Measurements from ENCODE around the gene HBM. TPM values are rescaled to one million over a fixed set of nuclear protein-coding genes. Genes with fewer than 3 reads are reported as not detected.
"Not testable (repeated sequence)": the region's sequence is repeated elsewhere in the genome, so short reads cannot be mapped to it uniquely, and the experiment has no call there.

Gene HBM
- total RNA-seq, 1 experiment from 2014 or later: not detected

- POLR2A ChIA-PET; CTCF ChIA-PET; BruUV-seq (replicated peaks); H3K27me3 ChIP-seq (ENCODE audit: control insufficient read depth, insufficient read depth, low read length); H3K27ac ChIP-seq (ENCODE audit: low read length); H3K36me3 ChIP-seq (ENCODE audit: control insufficient read depth, insufficient read depth, low read length); H3K9me3 ChIP-seq (ENCODE audit: control insufficient read depth, insufficient read depth, low read depth, low read length); H3K4me3 ChIP-seq (ENCODE audit: low read depth in 2 of 2, low read length in 2 of 2); in situ Hi-C loops (cut with HindIII; ENCODE audit: low pct_unique_long_range_greater_than_20kb, low sequenced_read_pairs); DNase-seq (ENCODE audit: low read depth, low spot score); H3K4me1 ChIP-seq (ENCODE audit: control insufficient read depth, insufficient read depth, low read length); intact Hi-C loops (cut with micrococcal nuclease; ENCODE audit: unreplicated experiment): not testable (repeated sequence)
- peak; percentile 40 for ATAC-seq
Measured at GRCh38 chr16:176006-176405, 10.2 kb downstream of the HBM start.

GRCh38 chr16:176477-177382 is 11.0 kb downstream of the HBM start, which contains the start of gene HBA1:
HBA1 (plus strand) TSS chr16:176680; CDS start chr16:176717, 37 bp downstream.
- H3K4me3 ChIP-seq (ENCODE audit: low read depth in 2 of 2, low read length in 2 of 2); H3K9me3 ChIP-seq (ENCODE audit: control insufficient read depth, insufficient read depth, low read depth, low read length); BruUV-seq (replicated peaks); H3K27ac ChIP-seq (ENCODE audit: low read length); H3K36me3 ChIP-seq (ENCODE audit: control insufficient read depth, insufficient read depth, low read length); CTCF ChIA-PET; intact Hi-C loops (cut with micrococcal nuclease; ENCODE audit: unreplicated experiment); H3K4me1 ChIP-seq (ENCODE audit: control insufficient read depth, insufficient read depth, low read length); DNase-seq (ENCODE audit: low read depth, low spot score); H3K27me3 ChIP-seq (ENCODE audit: control insufficient read depth, insufficient read depth, low read length); in situ Hi-C loops (cut with HindIII; ENCODE audit: low pct_unique_long_range_greater_than_20kb, low sequenced_read_pairs): not testable (repeated sequence)
- POLR2A ChIA-PET: interaction anchor here (0.6 kb wide), 1 partner anchor 188 kb away, joined by 5 read pairs; no protein-coding TSS in a partner anchor
- peak; percentile 42 for ATAC-seq

- Histone ChIP-seq H3K9me3 (ENCODE audit: control insufficient read depth, insufficient read depth, low read depth, low read length) (no peaks in the 10 kb centered on the region), H3K27me3 (ENCODE audit: control insufficient read depth, insufficient read depth, low read length) (no peaks in the 10 kb centered on the region), H3K4me1 (ENCODE audit: control insufficient read depth, insufficient read depth, low read length) (peaks cover 6% of the 10 kb centered on the region; the same call in 1 of the 2 replicates), H3K36me3 (ENCODE audit: control insufficient read depth, insufficient read depth, low read length) (no peaks in the 10 kb centered on the region), H3K4me3 (ENCODE audit: low read depth in 2 of 2, low read length in 2 of 2) (no peak overlapping the region), H3K27ac (ENCODE audit: low read length) (no peak overlapping the region)
- CTCF ChIA-PET: interaction anchor here (0.8 kb wide), 1 partner anchor 80 kb away, joined by 4 read pairs; no protein-coding TSS in a partner anchor
- no TSS peak for BruUV-seq (replicated peaks)
- ATAC-seq: no peak
- DNase-seq (ENCODE audit: low read depth, low spot score): no peak
- POLR2A ChIA-PET: interaction anchor here (0.6 kb wide), 1 partner anchor 188 kb away, joined by 5 read pairs; no protein-coding TSS in a partner anchor
- no peak for TF ChIP-seq CTCF (IDR thresholded peaks at IDR 0.05)
- no peak for TF ChIP-seq POLR2AphosphoS5 (IDR thresholded peaks at IDR 0.05; ENCODE audit: low read depth, low read length)
- no peak for TF ChIP-seq SIN3A (IDR thresholded peaks at IDR 0.05; ENCODE audit: borderline replicate concordance, insufficient read depth, low read depth, low read length)
- TF ChIP-seq TCF7L2 (IDR thresholded peaks at IDR 0.05; ENCODE audit: low read depth, low read length): no peak
- no peak for TF ChIP-seq REST (IDR thresholded peaks at IDR 0.05; ENCODE audit: insufficient read depth in 1 of 2, low read depth in 2 of 2, low read length in 1 of 2)
- intact Hi-C loops (cut with micrococcal nuclease; ENCODE audit: unreplicated experiment) (no loop called here), in situ Hi-C loops (cut with HindIII; ENCODE audit: low pct_unique_long_range_greater_than_20kb, low sequenced_read_pairs) (no loop called here)
Measured at GRCh38 chr16:177394-177822, 11.6 kb downstream of the HBM start.
